ENCODE measurements around the gene CYB561D1. TPM values are rescaled to one million over a fixed set of nuclear protein-coding genes. Genes with fewer than 3 reads are reported as not detected.
A peak's percentile ranks its signal among the peaks of the same experiment; 100 is the strongest.

The CYB561D1 gene
- total and polyA plus RNA-seq, 2 of the 13 experiments (the other 11 are each of a cell fraction or from before 2014, with no cell fraction given): 3.9 to 4.1 TPM

- TF ChIP-seq HDAC1 (CRISPR knock-in tag; IDR thresholded peaks at IDR 0.05): peak; percentile 2; the same call in 1 of the 2 replicates
- TF ChIP-seq U2AF2 (IDR thresholded peaks at IDR 0.05; ENCODE audit: low read depth, low read length): no peak
- TF ChIP-seq BRD4 (CRISPR knock-in tag; IDR thresholded peaks at IDR 0.05): peak; percentile 90
- TF ChIP-seq, protein P1, sequence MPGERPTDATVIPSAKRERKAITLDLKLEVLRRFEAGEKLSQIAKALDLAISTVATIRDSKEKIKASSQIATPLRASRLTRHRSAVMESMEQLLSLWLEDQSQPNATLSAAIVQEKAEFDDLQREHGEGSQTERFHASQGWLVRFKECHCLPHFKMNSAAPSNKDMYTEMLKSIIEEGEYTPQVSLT (CRISPR knock-in tag; IDR thresholded peaks at IDR 0.05; ENCODE audit: borderline replicate concordance, low read depth): 0 out of 2 replicates have a peak, but pooled peaks have one; percentile 47
- TF ChIP-seq, protein P2, sequence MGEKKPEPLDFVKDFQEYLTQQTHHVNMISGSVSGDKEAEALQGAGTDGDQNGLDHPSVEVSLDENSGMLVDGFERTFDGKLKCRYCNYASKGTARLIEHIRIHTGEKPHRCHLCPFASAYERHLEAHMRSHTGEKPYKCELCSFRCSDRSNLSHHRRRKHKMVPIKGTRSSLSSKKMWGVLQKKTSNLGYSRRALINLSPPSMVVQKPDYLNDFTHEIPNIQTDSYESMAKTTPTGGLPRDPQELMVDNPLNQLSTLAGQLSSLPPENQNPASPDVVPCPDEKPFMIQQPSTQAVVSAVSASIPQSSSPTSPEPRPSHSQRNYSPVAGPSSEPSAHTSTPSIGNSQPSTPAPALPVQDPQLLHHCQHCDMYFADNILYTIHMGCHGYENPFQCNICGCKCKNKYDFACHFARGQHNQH (CRISPR knock-in tag; IDR thresholded peaks at IDR 0.05): peak; percentile 81; the same call in 1 of the 2 replicates
- 0 out of 2 replicates have a peak, but pooled peaks have one; percentile 43 for TF ChIP-seq HDAC2 (CRISPR knock-in tag; IDR thresholded peaks at IDR 0.05)
- no peak for TF ChIP-seq ZMAT5 (CRISPR knock-in tag; IDR thresholded peaks at IDR 0.05; ENCODE audit: borderline replicate concordance, low read depth)
- peak; percentile 88 for TF ChIP-seq MYC (CRISPR knock-in tag; IDR thresholded peaks at IDR 0.05; ENCODE audit: borderline replicate concordance)
- 0 out of 2 replicates have a peak, but pooled peaks have one; percentile 24 for TF ChIP-seq ZNF792 (CRISPR knock-in tag; IDR thresholded peaks at IDR 0.05)
- TF ChIP-seq, protein P3, sequence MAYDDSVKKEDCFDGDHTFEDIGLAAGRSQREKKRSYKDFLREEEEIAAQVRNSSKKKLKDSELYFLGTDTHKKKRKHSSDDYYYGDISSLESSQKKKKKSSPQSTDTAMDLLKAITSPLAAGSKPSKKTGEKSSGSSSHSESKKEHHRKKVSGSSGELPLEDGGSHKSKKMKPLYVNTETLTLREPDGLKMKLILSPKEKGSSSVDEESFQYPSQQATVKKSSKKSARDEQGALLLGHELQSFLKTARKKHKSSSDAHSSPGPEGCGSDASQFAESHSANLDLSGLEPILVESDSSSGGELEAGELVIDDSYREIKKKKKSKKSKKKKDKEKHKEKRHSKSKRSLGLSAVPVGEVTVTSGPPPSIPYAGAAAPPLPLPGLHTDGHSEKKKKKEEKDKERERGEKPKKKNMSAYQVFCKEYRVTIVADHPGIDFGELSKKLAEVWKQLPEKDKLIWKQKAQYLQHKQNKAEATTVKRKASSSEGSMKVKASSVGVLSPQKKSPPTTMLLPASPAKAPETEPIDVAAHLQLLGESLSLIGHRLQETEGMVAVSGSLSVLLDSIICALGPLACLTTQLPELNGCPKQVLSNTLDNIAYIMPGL (CRISPR knock-in tag; IDR thresholded peaks at IDR 0.05; ENCODE audit: borderline replicate concordance in 1 of 2, low read depth in 1 of 2): peak; percentile 29 to 34; a peak in 1 of 4 replicates
- TF ChIP-seq, protein P4, sequence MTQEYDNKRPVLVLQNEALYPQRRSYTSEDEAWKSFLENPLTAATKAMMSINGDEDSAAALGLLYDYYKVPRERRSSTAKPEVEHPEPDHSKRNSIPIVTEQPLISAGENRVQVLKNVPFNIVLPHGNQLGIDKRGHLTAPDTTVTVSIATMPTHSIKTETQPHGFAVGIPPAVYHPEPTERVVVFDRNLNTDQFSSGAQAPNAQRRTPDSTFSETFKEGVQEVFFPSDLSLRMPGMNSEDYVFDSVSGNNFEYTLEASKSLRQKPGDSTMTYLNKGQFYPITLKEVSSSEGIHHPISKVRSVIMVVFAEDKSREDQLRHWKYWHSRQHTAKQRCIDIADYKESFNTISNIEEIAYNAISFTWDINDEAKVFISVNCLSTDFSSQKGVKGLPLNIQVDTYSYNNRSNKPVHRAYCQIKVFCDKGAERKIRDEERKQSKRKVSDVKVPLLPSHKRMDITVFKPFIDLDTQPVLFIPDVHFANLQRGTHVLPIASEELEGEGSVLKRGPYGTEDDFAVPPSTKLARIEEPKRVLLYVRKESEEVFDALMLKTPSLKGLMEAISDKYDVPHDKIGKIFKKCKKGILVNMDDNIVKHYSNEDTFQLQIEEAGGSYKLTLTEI (CRISPR knock-in tag; conservative IDR thresholded peaks at IDR 0.05): no peak
- TF ChIP-seq ZNF83 (CRISPR knock-in tag; IDR thresholded peaks at IDR 0.05; ENCODE audit: borderline replicate concordance): no peak
- TF ChIP-seq MEIS2 (CRISPR knock-in tag; IDR thresholded peaks at IDR 0.05): peak; percentile 62; the same call in 1 of the 2 replicates
- no peak for TF ChIP-seq GPN1 (CRISPR knock-in tag; IDR thresholded peaks at IDR 0.05; ENCODE audit: borderline replicate concordance)
- peak; percentile 34 for TF ChIP-seq ZNF781 (CRISPR knock-in tag; IDR thresholded peaks at IDR 0.05; ENCODE audit: borderline replicate concordance, not compliant biosample characterization)
- TF ChIP-seq, protein P5, sequence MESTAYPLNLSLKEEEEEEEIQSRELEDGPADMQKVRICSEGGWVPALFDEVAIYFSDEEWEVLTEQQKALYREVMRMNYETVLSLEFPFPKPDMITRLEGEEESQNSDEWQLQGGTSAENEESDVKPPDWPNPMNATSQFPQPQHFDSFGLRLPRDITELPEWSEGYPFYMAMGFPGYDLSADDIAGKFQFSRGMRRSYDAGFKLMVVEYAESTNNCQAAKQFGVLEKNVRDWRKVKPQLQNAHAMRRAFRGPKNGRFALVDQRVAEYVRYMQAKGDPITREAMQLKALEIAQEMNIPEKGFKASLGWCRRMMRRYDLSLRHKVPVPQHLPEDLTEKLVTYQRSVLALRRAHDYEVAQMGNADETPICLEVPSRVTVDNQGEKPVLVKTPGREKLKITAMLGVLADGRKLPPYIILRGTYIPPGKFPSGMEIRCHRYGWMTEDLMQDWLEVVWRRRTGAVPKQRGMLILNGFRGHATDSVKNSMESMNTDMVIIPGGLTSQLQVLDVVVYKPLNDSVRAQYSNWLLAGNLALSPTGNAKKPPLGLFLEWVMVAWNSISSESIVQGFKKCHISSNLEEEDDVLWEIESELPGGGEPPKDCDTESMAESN (CRISPR knock-in tag; conservative IDR thresholded peaks at IDR 0.05): peak; percentile 93
- TF ChIP-seq RBFOX2 (IDR thresholded peaks at IDR 0.05; ENCODE audit: low read depth, low read length): peak; percentile 86
- no peak for TF ChIP-seq ADNP (CRISPR knock-in tag; IDR thresholded peaks at IDR 0.05)
- peak; percentile 80 for TF ChIP-seq IRF2 (CRISPR knock-in tag; IDR thresholded peaks at IDR 0.05)
- TF ChIP-seq ISL2 (CRISPR knock-in tag; IDR thresholded peaks at IDR 0.05): peak; percentile 27
- peak; percentile 57 for TF ChIP-seq FOSL2 (CRISPR knock-in tag; IDR thresholded peaks at IDR 0.05)
Observed at GRCh38 chr1:109483672-109484518, 10.0 kb upstream of the CYB561D1 start, which contains the start of gene ATXN7L2 (continued).
